LNCaP clone FGC (cell line): ENCODE results near the gene ACSS1.
A peak's percentile ranks its signal among the peaks of the same experiment; 100 is the strongest.

Experiments used
- DNase-seq: peaks from one replicate; pipeline ENCODE4 v3.0.0-alpha.2; 2011; ENCODE audit warnings: low read depth
- H3K4me3 ChIP-seq: 2 replicates; pipeline ENCODE4 v1.5.1; 2011; ENCODE audit warnings: mild to moderate bottlenecking, low read depth, low read length, control low read depth
- CTCF ChIP-seq: IDR thresholded peaks from 2 replicates; pipeline ENCODE4 v1.5.1; 2012; ENCODE audit warnings: mild to moderate bottlenecking; ENCODE audit not compliant: control insufficient read depth, insufficient read depth; ENCODE audit errors: extremely low read depth

ACSS1 gene

GRCh38 chr20:25059866-25060465 is 2.0 kb upstream of the ACSS1 start:
- H3K4me3 ChIP-seq: no peak overlapping the region
- no peak for DNase-seq
- no peak for TF ChIP-seq CTCF

GRCh38 chr20:25058847-25059810 is 1.2 kb upstream of the ACSS1 start:
- H3K4me3 ChIP-seq: no peak overlapping the region
- no peak for TF ChIP-seq CTCF
- DNase-seq: no peak

GRCh38 chr20:25057234-25058050 is 497 bp downstream of the ACSS1 start:
- DNase-seq: no peak
- no peak for TF ChIP-seq CTCF
- peak overlapping the region; percentile 40 for H3K4me3 ChIP-seq

- no peak for DNase-seq
- peak overlapping the region; percentile 40 for H3K4me3 ChIP-seq
- TF ChIP-seq CTCF: no peak
These were observed 1.2 kb downstream of the ACSS1 start for GRCh38 chr20:25056690-25057233.

GRCh38 chr20:25055711-25056495 is 2.0 kb downstream of the ACSS1 start:
- no peak overlapping the region for H3K4me3 ChIP-seq
- no peak for DNase-seq
- TF ChIP-seq CTCF: no peak
